Ovary (tissue), 9 donors: ENCODE results near the gene ACSF3. TPM values are rescaled to one million over a fixed set of nuclear protein-coding genes. Genes with fewer than 3 reads are reported as not detected.

ENCODE experiments used
- DNase-seq, 5 donors: peaks; one replicate each; pipeline ENCODE4 v3.0.0-alpha.2; 2019 to 2020
- H3K27ac ChIP-seq, 2 donors: fragments of 200-600 bp; one replicate each; pipeline versions ENCODE4 v1.5.1 to v1.8.0; 2019 to 2022
- H3K27me3 ChIP-seq: fragments of 200-600 bp; one replicate; pipeline ENCODE4 v1.8.0; 2022
- H3K36me3 ChIP-seq: fragments of 200-600 bp; sonication (generic); one replicate; pipeline ENCODE4 v1.5.1; 2019
- H3K4me1 ChIP-seq: one replicate; pipeline ENCODE4 v1.8.1; 2013; ENCODE audit warnings: mild to moderate bottlenecking, moderate library complexity; ENCODE audit not compliant: insufficient read depth
- H3K4me3 ChIP-seq: fragments of 200-600 bp; sonication (generic); one replicate; pipeline ENCODE4 v1.5.1; 2017
- H3K9me3 ChIP-seq, 2 donors: fragments of 200-600 bp in 1 of 2; sonication (generic) in 1 of 2; one replicate each; pipeline versions ENCODE4 v1.5.1 to v1.8.1; 2013 to 2019; ENCODE audit warnings: mild to moderate bottlenecking in 1 of 2, moderate library complexity in 1 of 2
- CTCF ChIP-seq, 3 donors: fragments of 450-650 bp in 2 of 3; fragments of 200-600 bp in 1 of 3; IDR thresholded peaks; one replicate each; pipeline versions ENCODE4 v1.5.1 to v1.8.0; 2016 to 2022; ENCODE audit warnings: antibody characterized with exemption in 3 of 3, mild to moderate bottlenecking in 1 of 3
- EP300 ChIP-seq: sonication (generic); formaldehyde crosslinking; IDR thresholded peaks from one replicate; pipeline ENCODE4 v1.6.1; 2017; ENCODE audit warnings: antibody characterized with exemption
- POLR2A ChIP-seq: fragments of 450-650 bp; IDR thresholded peaks from one replicate; pipeline ENCODE4 v1.6.1; 2017; ENCODE audit warnings: antibody characterized with exemption, mild to moderate bottlenecking, moderate library complexity
- WGBS, 3 donors: extraction: QIAGEN DNeasy Blood & Tissue Kit in 1 of 3; methylation state at CpG; one replicate each; pipeline versions ENCODE4 v1.1.5 to v1.1.7; 2013 to 2017; 5-methylcytosine and 5-hydroxymethylcytosine counted together
- intact Hi-C, 4 donors: fragments of 100-400 bp; cut with DNase I; formaldehyde crosslinking; loops; one replicate each; pipeline versions ENCODE4 v1.11.0 to v1.15.1; 2022 to 2023
- polyA plus RNA-seq, 2 donors: library from polyadenylated mRNA; stranded (reverse); fragments of 200-250 nt in 1 of 2; fragments of 350-450 nt in 1 of 2; fragmentation: Illumina TruSeq in 1 of 2; extraction: RNeasy Lipid Tissue Mini Kit (QIAGEN cat#74804) in 1 of 2; gene quantifications; one replicate each; pipeline ENCODE4 v1.2.3, GENCODE V29; 2013 to 2014
- total RNA-seq, 7 donors: library from RNA; depleted of rRNA in 2 of 7; stranded (reverse); fragments of >200 nt in 2 of 7; fragmentation: NEBNext Ultra II Directional in 3 of 7; extraction: Animal tissue kit (Norgen Biotek cat#: 25700) in 3 of 7; gene quantifications; one replicate each; pipeline versions ENCODE4 v1.1.0 to v1.2.4, GENCODE V29; 2016 to 2023
- donor health status: DM: no; HTN: no; CAD: no; lungs with moderate emphysema.
- donor health status: DM: no; HTN: no; CAD: no.
- donor health status: Bipolar disorder and iron deficiency.
- donor health status: DM: yes; HTN: yes; CAD: no.
- donor health status: DM: no; HTN: no; CAD: no.
- donor health status: DM: yes; HTN: yes; CAD: no.

The ACSF3 gene
- total and polyA plus RNA-seq, 9 donors = 16.2 to 40.9 (median 28.0) TPM

GRCh38 chr16:89176717-89177116 is 83.1 kb downstream of the ACSF3 start:
- intact Hi-C loops = no loop called here
- Histone ChIP-seq H3K4me3 (no peak overlapping the region), H3K27ac (no peak overlapping the region), H3K27me3 (peaks cover 5% of the 10 kb centered on the region), H3K9me3 (no peaks in the 10 kb centered on the region), H3K36me3 (no peaks in the 10 kb centered on the region), H3K4me1 (no peaks in the 10 kb centered on the region)
- no peak for DNase-seq
- WGBS, 3 donors = 62 to 74% (median 74%) methylated on average over 9 of the region's 9 CpGs
- no peak for TF ChIP-seq POLR2A
- no peak for TF ChIP-seq CTCF (IDR thresholded peaks at IDR 0.05)
- no peak for TF ChIP-seq EP300

- Histone ChIP-seq H3K27me3 (peaks cover 3% of the 10 kb centered on the region), H3K4me3 (no peak overlapping the region), H3K4me1 (no peaks in the 10 kb centered on the region), H3K27ac (no peak overlapping the region), H3K36me3 (no peaks in the 10 kb centered on the region), H3K9me3 (no peaks in the 10 kb centered on the region)
- intact Hi-C loops = no loop called here
- no peak for DNase-seq
- TF ChIP-seq CTCF (IDR thresholded peaks at IDR 0.05) (no peak), EP300 (no peak), POLR2A (no peak)
- 39 to 47% (median 43%) methylated on average over 11 to 12 of the region's 12 CpGs for WGBS, 3 donors
These were observed 83.8 kb downstream of the ACSF3 start for GRCh38 chr16:89177501-89177900.

DNA sequence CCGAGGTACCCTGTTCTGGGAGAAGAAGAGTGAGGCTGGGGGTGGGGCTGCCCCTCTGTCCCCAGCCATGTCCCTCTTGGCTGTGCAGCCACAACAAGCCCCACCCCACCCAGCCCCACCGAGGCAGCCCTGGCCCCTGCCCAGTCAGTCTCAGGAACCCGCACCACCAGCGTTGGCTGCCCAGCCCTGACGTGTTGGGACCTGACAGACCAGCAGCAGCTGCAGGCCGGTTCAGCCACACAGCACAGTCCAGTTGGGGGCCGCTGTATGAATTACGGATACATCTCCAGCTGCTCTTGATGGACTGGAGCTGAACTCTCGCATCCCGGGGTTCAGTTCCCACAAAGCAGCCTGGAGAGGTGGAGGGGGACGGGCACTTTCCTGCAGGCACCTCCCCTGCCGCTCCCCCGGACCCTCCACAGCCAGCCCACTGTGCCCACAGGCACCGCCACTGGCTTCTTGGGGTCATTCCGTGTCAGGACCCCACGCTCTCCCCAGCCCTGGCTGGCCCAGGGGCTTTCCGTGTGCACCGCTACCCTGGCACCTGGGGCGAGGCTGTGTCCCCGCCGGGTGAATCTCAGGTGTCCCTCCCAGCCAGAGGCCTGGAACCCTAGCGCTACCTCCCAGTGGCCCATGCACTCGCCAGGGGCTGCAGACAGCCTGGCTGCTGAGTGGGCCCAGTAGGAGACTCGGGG is 84.9 kb downstream of the ACSF3 start:
- intact Hi-C loops = no loop called here
- H3K9me3 ChIP-seq = no peaks in the 10 kb centered on the region
- no peak overlapping the region for H3K4me3 ChIP-seq
- no peaks in the 10 kb centered on the region for H3K36me3 ChIP-seq
- H3K4me1 ChIP-seq = no peaks in the 10 kb centered on the region
- peaks cover 3% of the 10 kb centered on the region for H3K27me3 ChIP-seq
- no peak for TF ChIP-seq EP300
- TF ChIP-seq POLR2A = no peak
- TF ChIP-seq CTCF (IDR thresholded peaks at IDR 0.05) = no peak
- 60 to 65% (median 64%) methylated on average over 19 to 24 of the region's 24 CpGs for WGBS, 3 donors
- no peak overlapping the region for H3K27ac ChIP-seq
- no peak for DNase-seq

GRCh38 chr16:89179148-89179484 is 85.5 kb downstream of the ACSF3 start:
- no peak for TF ChIP-seq CTCF (IDR thresholded peaks at IDR 0.05)
- TF ChIP-seq POLR2A = no peak
- TF ChIP-seq EP300 = no peak
- WGBS, 3 donors = 65 to 84% (median 78%) methylated on average over 15 to 19 of the region's 19 CpGs
- H3K9me3 ChIP-seq = no peaks in the 10 kb centered on the region
- H3K36me3 ChIP-seq = no peaks in the 10 kb centered on the region
- intact Hi-C loops = no loop called here
- no peaks in the 10 kb centered on the region for H3K4me1 ChIP-seq
- H3K27me3 ChIP-seq = peaks cover 3% of the 10 kb centered on the region
- no peak overlapping the region for H3K27ac ChIP-seq
- H3K4me3 ChIP-seq = no peak overlapping the region
- DNase-seq = no peak
